ENCODE measurements around the gene GAS6.

DNA sequence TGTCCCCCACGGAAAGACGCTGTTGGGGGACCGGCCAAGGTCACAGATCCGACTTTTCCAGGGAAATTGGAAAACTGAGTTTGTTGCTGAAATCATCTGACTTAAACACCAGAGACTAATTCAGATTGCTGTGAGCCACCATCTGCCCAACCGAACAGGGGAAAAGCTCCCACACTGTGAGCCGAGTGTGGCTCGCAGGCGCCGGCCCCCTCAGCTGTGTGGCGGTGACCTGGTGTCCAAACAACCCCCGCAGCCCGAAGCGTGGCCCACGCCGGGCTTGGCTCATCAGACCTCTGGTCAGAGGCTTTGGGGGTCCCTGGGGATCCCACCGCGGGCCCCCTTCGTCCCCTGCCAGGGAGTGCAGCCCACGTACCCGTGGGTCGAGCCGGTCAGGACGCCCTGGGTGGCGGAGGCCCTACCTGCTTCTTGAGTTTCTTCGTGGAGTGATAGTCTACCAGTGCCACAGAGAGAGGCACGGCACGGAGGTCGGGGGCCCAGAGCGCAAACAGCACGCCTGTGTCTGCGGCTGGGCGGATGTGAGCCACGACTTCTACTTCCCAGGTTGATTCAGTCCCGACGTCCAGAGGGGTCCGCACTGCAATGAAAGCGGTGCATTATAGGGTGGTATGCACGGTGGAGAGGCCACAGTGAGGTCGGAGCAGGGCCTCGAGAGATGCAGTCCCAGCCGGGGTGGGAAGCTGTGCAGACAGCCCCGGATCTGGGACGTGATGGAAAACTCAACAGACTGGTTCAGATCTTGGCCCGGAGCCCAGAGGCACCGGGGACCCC, 40.7 kb downstream of the GAS6 start:
- TF ChIP-seq, protein P1, sequence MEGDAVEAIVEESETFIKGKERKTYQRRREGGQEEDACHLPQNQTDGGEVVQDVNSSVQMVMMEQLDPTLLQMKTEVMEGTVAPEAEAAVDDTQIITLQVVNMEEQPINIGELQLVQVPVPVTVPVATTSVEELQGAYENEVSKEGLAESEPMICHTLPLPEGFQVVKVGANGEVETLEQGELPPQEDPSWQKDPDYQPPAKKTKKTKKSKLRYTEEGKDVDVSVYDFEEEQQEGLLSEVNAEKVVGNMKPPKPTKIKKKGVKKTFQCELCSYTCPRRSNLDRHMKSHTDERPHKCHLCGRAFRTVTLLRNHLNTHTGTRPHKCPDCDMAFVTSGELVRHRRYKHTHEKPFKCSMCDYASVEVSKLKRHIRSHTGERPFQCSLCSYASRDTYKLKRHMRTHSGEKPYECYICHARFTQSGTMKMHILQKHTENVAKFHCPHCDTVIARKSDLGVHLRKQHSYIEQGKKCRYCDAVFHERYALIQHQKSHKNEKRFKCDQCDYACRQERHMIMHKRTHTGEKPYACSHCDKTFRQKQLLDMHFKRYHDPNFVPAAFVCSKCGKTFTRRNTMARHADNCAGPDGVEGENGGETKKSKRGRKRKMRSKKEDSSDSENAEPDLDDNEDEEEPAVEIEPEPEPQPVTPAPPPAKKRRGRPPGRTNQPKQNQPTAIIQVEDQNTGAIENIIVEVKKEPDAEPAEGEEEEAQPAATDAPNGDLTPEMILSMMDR (conservative IDR thresholded peaks at IDR 0.05; ENCODE audit: low read depth, low read length): no peak
- TF ChIP-seq EZH2 (IDR thresholded peaks at IDR 0.05; ENCODE audit: low read length, unreplicated experiment) (no peak), EZH2phosphoT487 (IDR thresholded peaks at IDR 0.05; ENCODE audit: borderline replicate concordance, low read length) (no peak)
